NB4 (cell line): ENCODE results near the gene RIOX2.

Experiments used
- MAX ChIP-seq: IDR thresholded peaks from 2 replicates; pipeline ENCODE4 v1.6.1; 2011; ENCODE audit warnings: low read depth, low read length
- MYC ChIP-seq: IDR thresholded peaks from 2 replicates; pipeline ENCODE4 v1.6.1; 2011; ENCODE audit warnings: low read depth, low read length
- POLR2A ChIP-seq: IDR thresholded peaks from 2 replicates; pipeline ENCODE4 v1.6.1; 2011; ENCODE audit warnings: mild to moderate bottlenecking; ENCODE audit not compliant: insufficient read length; ENCODE audit errors: extremely low read depth
- TF ChIP-seq, protein P1 (sequence below): IDR thresholded peaks from one replicate; pipeline ENCODE4 v1.5.1; 2012; ENCODE audit warnings: low read depth, low read length

DNA sequence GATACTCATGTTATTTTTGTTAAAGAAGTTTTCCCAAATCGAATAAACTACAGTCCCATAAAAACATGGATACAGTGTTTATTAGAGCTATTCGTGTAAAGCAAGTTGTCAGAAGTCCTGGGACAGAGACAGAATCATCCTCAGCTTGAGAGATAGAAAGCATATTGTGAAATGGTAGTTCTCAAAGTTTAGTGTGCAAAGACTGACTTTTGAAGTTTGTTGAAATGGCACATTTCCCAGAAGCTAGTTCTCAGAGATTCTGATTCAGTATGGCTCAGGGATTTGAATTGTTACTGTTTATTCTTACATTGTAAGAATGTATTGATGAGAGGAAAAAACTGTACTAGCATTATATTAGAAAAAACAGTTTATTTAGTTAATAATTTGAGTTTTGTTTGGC is 40.7 kb upstream of the RIOX2 start:
- TF ChIP-seq, protein P1, sequence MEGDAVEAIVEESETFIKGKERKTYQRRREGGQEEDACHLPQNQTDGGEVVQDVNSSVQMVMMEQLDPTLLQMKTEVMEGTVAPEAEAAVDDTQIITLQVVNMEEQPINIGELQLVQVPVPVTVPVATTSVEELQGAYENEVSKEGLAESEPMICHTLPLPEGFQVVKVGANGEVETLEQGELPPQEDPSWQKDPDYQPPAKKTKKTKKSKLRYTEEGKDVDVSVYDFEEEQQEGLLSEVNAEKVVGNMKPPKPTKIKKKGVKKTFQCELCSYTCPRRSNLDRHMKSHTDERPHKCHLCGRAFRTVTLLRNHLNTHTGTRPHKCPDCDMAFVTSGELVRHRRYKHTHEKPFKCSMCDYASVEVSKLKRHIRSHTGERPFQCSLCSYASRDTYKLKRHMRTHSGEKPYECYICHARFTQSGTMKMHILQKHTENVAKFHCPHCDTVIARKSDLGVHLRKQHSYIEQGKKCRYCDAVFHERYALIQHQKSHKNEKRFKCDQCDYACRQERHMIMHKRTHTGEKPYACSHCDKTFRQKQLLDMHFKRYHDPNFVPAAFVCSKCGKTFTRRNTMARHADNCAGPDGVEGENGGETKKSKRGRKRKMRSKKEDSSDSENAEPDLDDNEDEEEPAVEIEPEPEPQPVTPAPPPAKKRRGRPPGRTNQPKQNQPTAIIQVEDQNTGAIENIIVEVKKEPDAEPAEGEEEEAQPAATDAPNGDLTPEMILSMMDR, result no peak
- no peak for TF ChIP-seq POLR2A
- TF ChIP-seq MAX, result no peak
- no peak for TF ChIP-seq MYC
